ENCODE data around the gene PAFAH2.

DNA sequence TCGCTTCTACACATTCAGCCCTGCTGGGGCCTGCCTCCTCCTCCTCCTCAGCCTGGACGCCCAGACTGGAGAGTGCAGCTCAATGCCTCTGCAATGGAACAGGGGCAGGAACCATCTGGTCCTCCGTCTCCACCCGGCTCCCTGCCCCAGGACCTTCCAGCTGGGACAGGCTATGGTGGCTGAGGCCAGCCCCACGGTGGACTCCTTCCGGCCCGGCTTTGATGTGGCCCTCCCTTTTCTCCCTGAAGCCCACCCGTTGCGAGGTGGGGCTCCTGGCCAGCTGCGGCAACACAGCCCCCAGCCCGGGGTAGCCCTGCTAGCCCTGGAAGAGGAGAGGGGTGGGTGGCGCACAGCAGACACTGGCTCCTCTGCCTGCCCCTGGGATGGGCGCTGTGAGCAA is 25.1 kb upstream of the PAFAH2 start:
- TF ChIP-seq, protein P1, sequence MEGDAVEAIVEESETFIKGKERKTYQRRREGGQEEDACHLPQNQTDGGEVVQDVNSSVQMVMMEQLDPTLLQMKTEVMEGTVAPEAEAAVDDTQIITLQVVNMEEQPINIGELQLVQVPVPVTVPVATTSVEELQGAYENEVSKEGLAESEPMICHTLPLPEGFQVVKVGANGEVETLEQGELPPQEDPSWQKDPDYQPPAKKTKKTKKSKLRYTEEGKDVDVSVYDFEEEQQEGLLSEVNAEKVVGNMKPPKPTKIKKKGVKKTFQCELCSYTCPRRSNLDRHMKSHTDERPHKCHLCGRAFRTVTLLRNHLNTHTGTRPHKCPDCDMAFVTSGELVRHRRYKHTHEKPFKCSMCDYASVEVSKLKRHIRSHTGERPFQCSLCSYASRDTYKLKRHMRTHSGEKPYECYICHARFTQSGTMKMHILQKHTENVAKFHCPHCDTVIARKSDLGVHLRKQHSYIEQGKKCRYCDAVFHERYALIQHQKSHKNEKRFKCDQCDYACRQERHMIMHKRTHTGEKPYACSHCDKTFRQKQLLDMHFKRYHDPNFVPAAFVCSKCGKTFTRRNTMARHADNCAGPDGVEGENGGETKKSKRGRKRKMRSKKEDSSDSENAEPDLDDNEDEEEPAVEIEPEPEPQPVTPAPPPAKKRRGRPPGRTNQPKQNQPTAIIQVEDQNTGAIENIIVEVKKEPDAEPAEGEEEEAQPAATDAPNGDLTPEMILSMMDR (IDR thresholded peaks at IDR 0.05; ENCODE audit: low read depth, low read length): no peak
- no peak for TF ChIP-seq EZH2phosphoT487 (IDR thresholded peaks at IDR 0.05; ENCODE audit: low read depth)
